ENCODE measurements around the gene FAM167B. TPM values are rescaled to one million over a fixed set of nuclear protein-coding genes. Genes with fewer than 3 reads are reported as not detected.

The FAM167B gene
- total RNA-seq, 1 donor from 2014 or later, result 7.9 TPM

DNA sequence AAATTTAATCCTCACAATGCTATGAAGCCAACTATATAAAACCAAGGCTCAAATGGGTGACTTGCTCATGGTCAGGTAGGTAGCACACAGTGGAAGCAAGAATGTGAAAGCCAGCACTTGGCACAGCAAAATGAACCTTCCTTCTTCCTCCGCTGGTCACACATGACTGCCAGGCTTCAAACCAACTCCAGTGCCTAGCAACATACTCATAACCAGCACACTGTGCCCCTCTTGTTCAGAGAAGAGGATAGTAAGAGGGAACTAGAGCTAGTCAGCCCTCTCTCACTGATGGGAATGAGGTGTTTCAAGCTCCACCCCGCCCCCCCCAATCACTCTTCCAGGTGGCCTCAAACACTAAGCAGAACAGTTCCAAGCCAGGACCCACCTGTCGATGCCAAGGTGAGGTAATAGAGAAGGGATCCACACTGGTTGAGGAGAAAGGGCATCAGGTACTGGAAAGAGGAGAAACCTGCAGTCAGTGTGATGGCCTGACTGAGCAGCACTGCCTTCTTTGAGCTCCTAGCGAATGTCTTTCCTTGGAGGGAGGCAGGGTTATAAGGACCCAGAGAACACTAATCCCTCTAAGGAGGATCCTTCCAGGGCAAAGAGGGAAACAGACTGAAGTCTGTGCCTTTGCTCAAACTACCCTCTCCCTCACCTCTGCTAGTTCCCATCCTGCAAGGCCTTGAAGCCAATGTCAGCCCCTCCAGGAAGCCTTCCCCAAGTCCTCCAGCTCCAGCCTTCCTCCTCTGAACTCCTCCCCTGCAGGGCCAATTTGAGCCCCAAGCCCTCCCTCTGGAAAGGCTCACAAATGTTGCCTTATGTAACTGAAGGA lies 26.1 kb upstream of the FAM167B start:
- Histone ChIP-seq H3K27ac (replicated peaks) (peak overlapping the region; percentile 92), H3K36me3 (peaks cover 64% of the 10 kb centered on the region), H3K27me3 (ENCODE audit: low read depth) (no peaks in the 10 kb centered on the region), H3K4me1 (peaks cover 55% of the 10 kb centered on the region), H3K4me3 (peak overlapping the region; percentile 98), H3K9me3 (replicated peaks) (no peaks in the 10 kb centered on the region)
- intact Hi-C loops (cut with micrococcal nuclease), result loop anchor here (10.0 kb wide), 1 partner anchor 94 kb away; no protein-coding TSS in a partner anchor
- no peak for DNase-seq
- no peak for TF ChIP-seq CTCF (IDR thresholded peaks at IDR 0.05; ENCODE audit: borderline replicate concordance)

- Histone ChIP-seq H3K4me1 (peaks cover 49% of the 10 kb centered on the region), H3K4me3 (peak overlapping the region; percentile 98), H3K27ac (replicated peaks) (peak overlapping the region; percentile 92), H3K9me3 (replicated peaks) (no peaks in the 10 kb centered on the region), H3K36me3 (peaks cover 64% of the 10 kb centered on the region), H3K27me3 (ENCODE audit: low read depth) (no peaks in the 10 kb centered on the region)
- no peak for DNase-seq
- intact Hi-C loops (cut with micrococcal nuclease), result loop anchor here (10.0 kb wide), 1 partner anchor 93 kb away; no protein-coding TSS in a partner anchor
- TF ChIP-seq CTCF (IDR thresholded peaks at IDR 0.05; ENCODE audit: borderline replicate concordance), result no peak
Observed at GRCh38 chr1:32221581-32221979, 25.4 kb upstream of the FAM167B start.

- TF ChIP-seq CTCF (IDR thresholded peaks at IDR 0.05; ENCODE audit: borderline replicate concordance), result no peak
- peaks cover 64% of the 10 kb centered on the region for H3K36me3 ChIP-seq
- no peaks in the 10 kb centered on the region for H3K9me3 ChIP-seq (replicated peaks)
- peak; percentile 91 for DNase-seq
- peak within 1 kb of the TSS; percentile 92 for H3K27ac ChIP-seq (replicated peaks)
- H3K4me1 ChIP-seq, result peaks cover 44% of the 10 kb centered on the region
- H3K27me3 ChIP-seq (ENCODE audit: low read depth), result no peaks in the 10 kb centered on the region
- intact Hi-C loops (cut with micrococcal nuclease), result loop anchor here (10.0 kb wide), 1 partner anchor 93 kb away; no protein-coding TSS in a partner anchor
- H3K4me3 ChIP-seq, result peak within 1 kb of the TSS; percentile 98
Observed at GRCh38 chr1:32221980-32222755, 24.9 kb upstream of the FAM167B start, which contains the start of the genes EIF3I and TMEM234. Gene EIF3I, plus strand, starts transcription at chr1:32222407. Its CDS starts 35 bp downstream, at chr1:32222442. Gene TMEM234, minus strand, starts transcription at chr1:32222353. Its CDS starts 31 bp downstream, at chr1:32222322.

GRCh38 chr1:32223683-32224082 lies 23.3 kb upstream of the FAM167B start:
- peak; percentile 12 for TF ChIP-seq CTCF (IDR thresholded peaks at IDR 0.05; ENCODE audit: borderline replicate concordance)
- intact Hi-C loops (cut with micrococcal nuclease), result loop anchor here (10.0 kb wide), 1 partner anchor 91 kb away; no protein-coding TSS in a partner anchor
- peaks cover 69% of the 10 kb centered on the region for H3K36me3 ChIP-seq
- no peaks in the 10 kb centered on the region for H3K27me3 ChIP-seq (ENCODE audit: low read depth)
- H3K4me3 ChIP-seq, result peak overlapping the region; percentile 98
- DNase-seq, result no peak
- H3K4me1 ChIP-seq, result peaks cover 44% of the 10 kb centered on the region
- H3K9me3 ChIP-seq (replicated peaks), result no peaks in the 10 kb centered on the region
- peak overlapping the region; percentile 92 for H3K27ac ChIP-seq (replicated peaks)

GRCh38 chr1:32224285-32224684 lies 22.7 kb upstream of the FAM167B start:
- H3K4me3 ChIP-seq, result peak overlapping the region; percentile 98
- H3K9me3 ChIP-seq (replicated peaks), result no peaks in the 10 kb centered on the region
- H3K4me1 ChIP-seq, result peaks cover 44% of the 10 kb centered on the region
- H3K36me3 ChIP-seq, result peaks cover 69% of the 10 kb centered on the region
- H3K27ac ChIP-seq (replicated peaks), result peak overlapping the region; percentile 92
- no peaks in the 10 kb centered on the region for H3K27me3 ChIP-seq (ENCODE audit: low read depth)
- no peak for DNase-seq
- intact Hi-C loops (cut with micrococcal nuclease), result loop anchor here (10.0 kb wide), 1 partner anchor 91 kb away; no protein-coding TSS in a partner anchor
- no peak for TF ChIP-seq CTCF (IDR thresholded peaks at IDR 0.05; ENCODE audit: borderline replicate concordance)

Measured in left ventricle myocardium inferior (tissue), 1 donor.